Measurements from ENCODE around the gene PRPF6. TPM values are rescaled to one million over a fixed set of nuclear protein-coding genes. Genes with fewer than 3 reads are reported as not detected.

The PRPF6 gene
- total RNA-seq, 1 donor from 2014 or later = 42.4 TPM

- no peak for DNase-seq (ENCODE audit: low read depth)
Observed at GRCh38 chr20:64047968-64048401, 67.1 kb downstream of the PRPF6 start.

GRCh38 chr20:64048402-64049044 is 67.6 kb downstream of the PRPF6 start:
- no peak for DNase-seq (ENCODE audit: low read depth)

- DNase-seq (ENCODE audit: low read depth) = no peak
Observed at GRCh38 chr20:64049060-64049877, 68.3 kb downstream of the PRPF6 start, which contains the start of gene SOX18. Gene SOX18, minus strand, starts transcription at chr20:64049639. Its CDS starts 123 bp downstream, at chr20:64049516.

GRCh38 chr20:64049878-64050260 is 68.9 kb downstream of the PRPF6 start:
- DNase-seq (ENCODE audit: low read depth) = no peak

GRCh38 chr20:64050261-64051032 is 69.5 kb downstream of the PRPF6 start:
- no peak for DNase-seq (ENCODE audit: low read depth)

GRCh38 chr20:64051033-64051452 is 70.1 kb downstream of the PRPF6 start:
- DNase-seq (ENCODE audit: low read depth) = no peak

- no peak for DNase-seq (ENCODE audit: low read depth)
Observed at GRCh38 chr20:64051561-64052325, 70.8 kb downstream of the PRPF6 start.

- no peak for DNase-seq (ENCODE audit: low read depth)
Observed at GRCh38 chr20:64052326-64052722, 71.4 kb downstream of the PRPF6 start.

- DNase-seq (ENCODE audit: low read depth) = no peak
Observed at GRCh38 chr20:64052987-64053840, 72.3 kb downstream of the PRPF6 start.

GRCh38 chr20:64053841-64054661 is 73.1 kb downstream of the PRPF6 start:
- peak; percentile 34 for DNase-seq (ENCODE audit: low read depth)

- no peak for DNase-seq (ENCODE audit: low read depth)
Observed at GRCh38 chr20:64055396-64055892, 74.5 kb downstream of the PRPF6 start.

- DNase-seq (ENCODE audit: low read depth) = no peak
Observed at GRCh38 chr20:64055893-64056638, 75.1 kb downstream of the PRPF6 start.

GRCh38 chr20:64056639-64056888 is 75.6 kb downstream of the PRPF6 start:
- no peak for DNase-seq (ENCODE audit: low read depth)

- DNase-seq (ENCODE audit: low read depth) = no peak
Observed at GRCh38 chr20:64056889-64057627, 76.1 kb downstream of the PRPF6 start.

- peak; percentile 57 for DNase-seq (ENCODE audit: low read depth)
Observed at GRCh38 chr20:64057628-64058498, 76.9 kb downstream of the PRPF6 start.

GRCh38 chr20:64058536-64058935 is 77.6 kb downstream of the PRPF6 start:
- no peak for DNase-seq (ENCODE audit: low read depth)

GRCh38 chr20:64062276-64062595 is 81.3 kb downstream of the PRPF6 start:
- DNase-seq (ENCODE audit: low read depth) = no peak
